ENCODE results near the gene SYT10.

SYT10 gene

DNA sequence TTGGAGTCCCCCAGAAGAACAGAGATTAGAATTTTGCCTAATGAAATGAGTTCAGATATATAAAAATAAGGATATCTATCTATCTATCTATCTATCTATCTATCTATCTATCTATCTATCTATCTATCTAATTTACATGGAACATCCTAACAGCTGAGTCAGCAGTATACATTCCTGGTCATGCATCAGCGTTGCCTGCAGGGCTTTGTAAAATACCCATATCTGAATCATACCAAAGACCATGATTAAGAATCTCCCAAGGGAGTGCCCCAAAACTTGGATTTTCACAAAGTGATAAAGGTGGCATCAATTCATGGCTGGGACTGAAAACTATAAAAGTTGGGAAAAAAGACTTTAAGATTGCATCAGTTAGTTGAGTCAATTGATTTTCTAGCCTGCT lies 32.7 kb upstream of the SYT10 start:
- no peaks in the 10 kb centered on the region for H3K4me1 Mint-ChIP-seq
- no peak for TF ChIP-seq CTCF (IDR thresholded peaks at IDR 0.05; ENCODE audit: unreplicated experiment in 3 of 3)
- no peak overlapping the region for H3K27ac Mint-ChIP-seq
- H3K9me3 Mint-ChIP-seq: peaks cover 2% of the 10 kb centered on the region
- no peak overlapping the region for H3K4me3 Mint-ChIP-seq
- no peaks in the 10 kb centered on the region for H3K36me3 Mint-ChIP-seq (ENCODE audit: low read depth)
- peaks cover 9% of the 10 kb centered on the region for H3K27me3 Mint-ChIP-seq (ENCODE audit: low read depth)

- no peak for TF ChIP-seq CTCF (IDR thresholded peaks at IDR 0.05; ENCODE audit: unreplicated experiment in 3 of 3)
- H3K27me3 Mint-ChIP-seq (ENCODE audit: low read depth): no peaks in the 10 kb centered on the region
- peaks cover 2% of the 10 kb centered on the region for H3K9me3 Mint-ChIP-seq
- H3K4me3 Mint-ChIP-seq: no peak overlapping the region
- no peaks in the 10 kb centered on the region for H3K36me3 Mint-ChIP-seq (ENCODE audit: low read depth)
- no peak overlapping the region for H3K27ac Mint-ChIP-seq
- no peaks in the 10 kb centered on the region for H3K4me1 Mint-ChIP-seq
Measured at GRCh38 chr12:33455096-33455495, 15.5 kb upstream of the SYT10 start.

- no peak for TF ChIP-seq CTCF (IDR thresholded peaks at IDR 0.05; ENCODE audit: unreplicated experiment in 3 of 3)
- Mint-ChIP-seq H3K27me3 (ENCODE audit: low read depth) (no peaks in the 10 kb centered on the region), H3K27ac (no peak overlapping the region), H3K36me3 (ENCODE audit: low read depth) (no peaks in the 10 kb centered on the region), H3K9me3 (peaks cover 2% of the 10 kb centered on the region), H3K4me3 (no peak overlapping the region), H3K4me1 (no peaks in the 10 kb centered on the region)
Measured at GRCh38 chr12:33450480-33450879, 10.9 kb upstream of the SYT10 start.

DNA sequence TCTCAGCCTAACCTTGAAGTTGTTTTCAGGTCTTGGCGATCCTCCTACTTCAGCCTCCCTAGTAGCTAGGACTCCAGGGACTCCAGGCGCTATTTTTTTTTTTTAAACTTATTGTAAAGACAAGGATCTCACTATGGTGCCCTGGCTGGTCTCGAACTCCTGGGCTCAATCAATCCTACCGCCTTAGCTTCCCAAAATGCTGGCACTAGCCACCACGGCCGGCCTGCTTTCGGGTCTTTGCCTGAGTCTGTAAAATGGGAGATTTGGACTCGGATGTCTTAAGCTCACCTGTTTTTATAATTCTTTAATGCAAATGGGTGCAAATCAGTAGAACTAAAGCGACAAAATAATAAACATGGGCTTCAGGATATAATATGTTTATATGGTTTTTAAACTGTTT lies 858 bp upstream of the SYT10 start:
- H3K27ac Mint-ChIP-seq: peak overlapping the region in 1 of 3 experiments; percentile 86
- peaks cover 4% of the 10 kb centered on the region for H3K4me1 Mint-ChIP-seq
- peaks cover 87% of the 10 kb centered on the region for H3K27me3 Mint-ChIP-seq (ENCODE audit: low read depth)
- H3K4me3 Mint-ChIP-seq: peak overlapping the region; percentile 78 to 89 (median 85)
- TF ChIP-seq CTCF (IDR thresholded peaks at IDR 0.05; ENCODE audit: unreplicated experiment in 3 of 3): no peak
- no peaks in the 10 kb centered on the region for H3K36me3 Mint-ChIP-seq (ENCODE audit: low read depth)
- no peaks in the 10 kb centered on the region for H3K9me3 Mint-ChIP-seq

DNA sequence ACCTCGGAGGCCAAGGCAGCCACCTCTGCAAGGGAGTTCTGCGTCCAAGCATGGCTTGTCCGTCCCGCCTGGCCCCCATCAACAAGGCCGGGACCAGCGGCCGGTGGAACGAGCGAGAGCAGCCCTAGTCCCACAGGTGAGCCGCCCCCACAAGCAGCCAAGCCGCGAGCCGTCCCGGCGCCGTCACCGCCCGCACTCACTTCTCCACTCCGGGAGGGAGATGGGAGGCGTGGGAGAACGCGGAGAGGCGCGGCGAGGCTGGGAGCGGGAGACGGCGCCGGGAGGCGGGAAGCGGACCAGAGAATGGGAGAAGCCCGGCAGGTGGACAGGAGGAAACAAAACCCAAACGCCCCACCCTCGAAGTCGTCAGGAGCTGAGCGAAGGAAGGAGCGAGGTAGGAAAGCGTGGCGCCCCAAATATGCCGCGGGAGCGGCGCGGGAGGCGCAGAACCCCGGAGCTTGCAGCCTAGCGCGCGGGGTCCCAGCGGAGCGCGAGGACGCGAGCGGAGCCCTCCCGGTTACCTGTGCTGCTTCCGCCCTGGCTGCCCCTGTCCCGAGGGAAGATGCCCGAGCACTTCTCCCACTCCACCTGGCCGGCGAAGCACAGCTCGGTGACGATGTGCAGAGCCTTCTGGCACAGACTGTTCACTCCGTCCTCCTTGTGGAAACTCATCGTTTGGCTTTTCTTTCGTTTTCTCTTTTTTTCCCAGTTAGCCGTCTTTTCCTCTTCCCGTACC lies 600 bp downstream of the SYT10 start:
- H3K9me3 Mint-ChIP-seq: no peaks in the 10 kb centered on the region

More for the DNA sequence above, 600 bp downstream of the SYT10 start:
- peaks cover 80% of the 10 kb centered on the region for H3K27me3 Mint-ChIP-seq (ENCODE audit: low read depth)
- peak overlapping the region; percentile 92 to 97 (median 96) for H3K4me3 Mint-ChIP-seq
- TF ChIP-seq CTCF (IDR thresholded peaks at IDR 0.05; ENCODE audit: unreplicated experiment in 3 of 3): no peak
- H3K4me1 Mint-ChIP-seq: peaks cover 4% of the 10 kb centered on the region
- no peaks in the 10 kb centered on the region for H3K36me3 Mint-ChIP-seq (ENCODE audit: low read depth)
- peak overlapping the region; percentile 85 to 88 (median 86) for H3K27ac Mint-ChIP-seq

Data from nephron (organoid).